Glutamatergic neuron (in vitro differentiated cells): ENCODE results near the gene CECR2. TPM values are rescaled to one million over a fixed set of nuclear protein-coding genes. Genes with fewer than 3 reads are reported as not detected.

Source experiments
- DNase-seq: peaks from one replicate; pipeline ENCODE4 v3.0.0; 2022
- H3K27ac Mint-ChIP-seq: one replicate; pipeline ENCODE4 v1.8.0; 2020; ENCODE audit warnings: mild to moderate bottlenecking, mixed read lengths, inconsistent platforms; ENCODE audit not compliant: unreplicated experiment
- H3K27me3 Mint-ChIP-seq: one replicate; pipeline ENCODE4 v1.8.0; 2020; ENCODE audit warnings: mild to moderate bottlenecking, moderate library complexity, mixed read lengths, inconsistent platforms; ENCODE audit not compliant: unreplicated experiment
- H3K36me3 Mint-ChIP-seq: one replicate; pipeline ENCODE4 v1.8.0; 2020; ENCODE audit warnings: mild to moderate bottlenecking, mixed read lengths, inconsistent platforms; ENCODE audit not compliant: unreplicated experiment
- H3K4me1 Mint-ChIP-seq: one replicate; pipeline ENCODE4 v1.8.0; 2020; ENCODE audit warnings: mild to moderate bottlenecking, low read depth, mixed read lengths, inconsistent platforms; ENCODE audit not compliant: unreplicated experiment
- H3K4me3 Mint-ChIP-seq: one replicate; pipeline ENCODE4 v1.8.0; 2020; ENCODE audit warnings: mild to moderate bottlenecking, mixed read lengths, inconsistent platforms; ENCODE audit not compliant: unreplicated experiment
- H3K9me3 Mint-ChIP-seq: one replicate; pipeline ENCODE4 v1.8.0; 2020; ENCODE audit warnings: mild to moderate bottlenecking, moderate library complexity, mixed read lengths, inconsistent platforms; ENCODE audit not compliant: unreplicated experiment
- total RNA-seq: library from RNA; stranded (reverse); fragmentation: NEBNext Ultra II Directional; extraction: Animal tissue kit (Norgen Biotek cat#: 25700); gene quantifications from one replicate; pipeline ENCODE4 v1.2.1, GENCODE V29; 2021; ENCODE audit not compliant: unreplicated experiment
- TF ChIP-seq, protein P1 (sequence below): fragments of 200-600 bp; sonication (generic); IDR thresholded peaks from one replicate; pipeline ENCODE4 v1.5.0; 2021; ENCODE audit not compliant: partially characterized antibody, unreplicated experiment

The CECR2 gene
- total RNA-seq, 1 donor from 2014 or later = 178 TPM

- Mint-ChIP-seq H3K4me1 (peaks cover 53% of the 10 kb centered on the region), H3K27ac (peak overlapping the region; percentile 69), H3K9me3 (peaks cover 21% of the 10 kb centered on the region), H3K4me3 (peak overlapping the region; percentile 18), H3K36me3 (no peaks in the 10 kb centered on the region), H3K27me3 (peaks cover 17% of the 10 kb centered on the region)
- TF ChIP-seq, protein P1, sequence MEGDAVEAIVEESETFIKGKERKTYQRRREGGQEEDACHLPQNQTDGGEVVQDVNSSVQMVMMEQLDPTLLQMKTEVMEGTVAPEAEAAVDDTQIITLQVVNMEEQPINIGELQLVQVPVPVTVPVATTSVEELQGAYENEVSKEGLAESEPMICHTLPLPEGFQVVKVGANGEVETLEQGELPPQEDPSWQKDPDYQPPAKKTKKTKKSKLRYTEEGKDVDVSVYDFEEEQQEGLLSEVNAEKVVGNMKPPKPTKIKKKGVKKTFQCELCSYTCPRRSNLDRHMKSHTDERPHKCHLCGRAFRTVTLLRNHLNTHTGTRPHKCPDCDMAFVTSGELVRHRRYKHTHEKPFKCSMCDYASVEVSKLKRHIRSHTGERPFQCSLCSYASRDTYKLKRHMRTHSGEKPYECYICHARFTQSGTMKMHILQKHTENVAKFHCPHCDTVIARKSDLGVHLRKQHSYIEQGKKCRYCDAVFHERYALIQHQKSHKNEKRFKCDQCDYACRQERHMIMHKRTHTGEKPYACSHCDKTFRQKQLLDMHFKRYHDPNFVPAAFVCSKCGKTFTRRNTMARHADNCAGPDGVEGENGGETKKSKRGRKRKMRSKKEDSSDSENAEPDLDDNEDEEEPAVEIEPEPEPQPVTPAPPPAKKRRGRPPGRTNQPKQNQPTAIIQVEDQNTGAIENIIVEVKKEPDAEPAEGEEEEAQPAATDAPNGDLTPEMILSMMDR = no peak
- no peak for DNase-seq
Observed at GRCh38 chr22:17407643-17408042, 38.4 kb downstream of the CECR2 start.

DNA sequence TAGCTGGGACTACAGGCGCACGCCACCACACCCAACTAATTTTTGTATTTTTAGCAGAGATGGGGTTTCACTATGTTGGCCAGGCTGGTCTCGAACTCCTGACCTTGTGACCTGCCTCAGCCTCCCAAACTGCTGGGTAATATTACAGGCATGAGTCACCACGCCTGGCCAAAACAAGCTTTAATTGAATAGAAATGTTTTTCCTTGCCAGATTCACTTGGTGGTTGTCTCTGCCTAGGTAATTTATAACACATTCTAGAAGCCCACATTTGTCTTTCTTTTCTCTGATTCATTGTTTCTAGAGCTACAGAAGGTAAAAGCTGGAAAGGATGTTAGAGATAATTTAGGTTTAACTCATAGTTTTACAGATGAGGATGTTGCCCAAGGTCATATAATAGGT is 41.3 kb downstream of the CECR2 start:
- H3K4me3 Mint-ChIP-seq = peak overlapping the region; percentile 73
- TF ChIP-seq, protein P1 = no peak
- H3K27me3 Mint-ChIP-seq = peaks cover 21% of the 10 kb centered on the region
- no peaks in the 10 kb centered on the region for H3K36me3 Mint-ChIP-seq
- H3K9me3 Mint-ChIP-seq = peaks cover 25% of the 10 kb centered on the region
- H3K27ac Mint-ChIP-seq = peak overlapping the region; percentile 99
- no peak for DNase-seq
- H3K4me1 Mint-ChIP-seq = peaks cover 65% of the 10 kb centered on the region

GRCh38 chr22:17411213-17411612 is 42.0 kb downstream of the CECR2 start:
- TF ChIP-seq, protein P1 = no peak
- peak; percentile 48 for DNase-seq
- no peaks in the 10 kb centered on the region for H3K36me3 Mint-ChIP-seq
- peaks cover 63% of the 10 kb centered on the region for H3K4me1 Mint-ChIP-seq
- H3K27ac Mint-ChIP-seq = peak overlapping the region; percentile 99
- peaks cover 25% of the 10 kb centered on the region for H3K9me3 Mint-ChIP-seq
- H3K27me3 Mint-ChIP-seq = peaks cover 21% of the 10 kb centered on the region
- H3K4me3 Mint-ChIP-seq = peak overlapping the region; percentile 73

- peaks cover 65% of the 10 kb centered on the region for H3K4me1 Mint-ChIP-seq
- DNase-seq = peak; percentile 31
Observed at GRCh38 chr22:17412232-17412631, 43.0 kb downstream of the CECR2 start.

GRCh38 chr22:17418890-17419324 is 49.6 kb downstream of the CECR2 start:
- H3K27me3 Mint-ChIP-seq = peaks cover 17% of the 10 kb centered on the region
- no peak for DNase-seq
- H3K4me1 Mint-ChIP-seq = peaks cover 61% of the 10 kb centered on the region
- no peak overlapping the region for H3K4me3 Mint-ChIP-seq
- TF ChIP-seq, protein P1 = no peak
- H3K36me3 Mint-ChIP-seq = no peaks in the 10 kb centered on the region
- H3K27ac Mint-ChIP-seq = no peak overlapping the region
- H3K9me3 Mint-ChIP-seq = peaks cover 21% of the 10 kb centered on the region

More at GRCh38 chr22:17412232-17412631, 43.0 kb downstream of the CECR2 start:
- Mint-ChIP-seq H3K27ac (peak overlapping the region; percentile 98), H3K27me3 (peaks cover 21% of the 10 kb centered on the region), H3K36me3 (no peaks in the 10 kb centered on the region), H3K4me3 (peak overlapping the region; percentile 82), H3K9me3 (peaks cover 25% of the 10 kb centered on the region)
- TF ChIP-seq, protein P1 = no peak
